Amniotic stem cell (primary cell): ENCODE measurements around the gene EEFSEC.

Source experiments
- DNase-seq: peaks from one replicate; lab custom pipeline; 2025; lab: John Stamatoyannopoulos, UW

Gene EEFSEC

GRCh38 chr3:128185630-128186447 lies 32.6 kb downstream of the EEFSEC start:
- DNase-seq = no peak

GRCh38 chr3:128187495-128187894 lies 34.2 kb downstream of the EEFSEC start:
- DNase-seq = no peak

- no peak for DNase-seq
Observed at GRCh38 chr3:128188326-128188725, 35.0 kb downstream of the EEFSEC start.

GRCh38 chr3:128188956-128189355 lies 35.7 kb downstream of the EEFSEC start:
- DNase-seq = no peak

- DNase-seq = no peak
Observed at GRCh38 chr3:128190501-128190900, 37.2 kb downstream of the EEFSEC start.

GRCh38 chr3:128192131-128192530 lies 38.9 kb downstream of the EEFSEC start:
- no peak for DNase-seq

GRCh38 chr3:128193168-128193567 lies 39.9 kb downstream of the EEFSEC start:
- no peak for DNase-seq

GRCh38 chr3:128194843-128195242 lies 41.6 kb downstream of the EEFSEC start:
- no peak for DNase-seq

- DNase-seq = no peak
Observed at GRCh38 chr3:128195369-128195768, 42.1 kb downstream of the EEFSEC start.

- no peak for DNase-seq
Observed at GRCh38 chr3:128195802-128196201, 42.5 kb downstream of the EEFSEC start.

GRCh38 chr3:128196647-128197046 lies 43.4 kb downstream of the EEFSEC start:
- DNase-seq = no peak

- no peak for DNase-seq
Observed at GRCh38 chr3:128197855-128198254, 44.6 kb downstream of the EEFSEC start.

- DNase-seq = no peak
Observed at GRCh38 chr3:128198313-128198712, 45.0 kb downstream of the EEFSEC start.

- no peak for DNase-seq
Observed at GRCh38 chr3:128199110-128199509, 45.8 kb downstream of the EEFSEC start.

GRCh38 chr3:128201158-128201755 lies 48.0 kb downstream of the EEFSEC start:
- no peak for DNase-seq

GRCh38 chr3:128203169-128203568 lies 49.9 kb downstream of the EEFSEC start:
- no peak for DNase-seq

GRCh38 chr3:128205558-128206145 lies 52.4 kb downstream of the EEFSEC start:
- no peak for DNase-seq

GRCh38 chr3:128207951-128208350 lies 54.7 kb downstream of the EEFSEC start:
- no peak for DNase-seq

- no peak for DNase-seq
Observed at GRCh38 chr3:128210711-128211110, 57.4 kb downstream of the EEFSEC start.

- DNase-seq = no peak
Observed at GRCh38 chr3:128214056-128214455, 60.8 kb downstream of the EEFSEC start.

- DNase-seq = no peak
Observed at GRCh38 chr3:128215290-128215689, 62.0 kb downstream of the EEFSEC start.

- DNase-seq = no peak
Observed at GRCh38 chr3:128215800-128216495, 62.7 kb downstream of the EEFSEC start.
